GM12865 (cell line): Measurements from ENCODE around the gene AHCYL1.
"Not testable (repeated sequence)": the region's sequence is repeated elsewhere in the genome, so short reads cannot be mapped to it uniquely, and the experiment has no call there.

Experiments
- DNase-seq: peaks from one replicate; pipeline ENCODE4 v3.0.0; 2010; ENCODE audit warnings: low read depth
- H3K4me3 ChIP-seq: 2 replicates; pipeline ENCODE4 v1.5.1; 2011; ENCODE audit warnings: mild to moderate bottlenecking, low read depth, low read length, control low read depth
- CTCF ChIP-seq: IDR thresholded peaks from 2 replicates; pipeline ENCODE4 v1.5.1; 2011; ENCODE audit warnings: low read length, control low read depth, low read depth, inconsistent platforms; ENCODE audit not compliant: insufficient read depth; ENCODE audit errors: missing control alignments

Gene AHCYL1

GRCh38 chr1:109947582-109948284 is 36.8 kb upstream of the AHCYL1 start:
- TF ChIP-seq CTCF, result no peak
- no peak overlapping the region for H3K4me3 ChIP-seq
- no peak for DNase-seq

GRCh38 chr1:109948285-109948630 is 36.3 kb upstream of the AHCYL1 start:
- TF ChIP-seq CTCF, result no peak
- H3K4me3 ChIP-seq, result no peak overlapping the region
- DNase-seq, result no peak

GRCh38 chr1:109950038-109950437 is 34.5 kb upstream of the AHCYL1 start:
- DNase-seq, result no peak
- H3K4me3 ChIP-seq, result no peak overlapping the region
- no peak for TF ChIP-seq CTCF

GRCh38 chr1:109950509-109950908 is 34.1 kb upstream of the AHCYL1 start:
- H3K4me3 ChIP-seq, result no peak overlapping the region
- no peak for DNase-seq
- no peak for TF ChIP-seq CTCF

- not testable (repeated sequence) for H3K4me3 ChIP-seq, DNase-seq
Observed at GRCh38 chr1:109951501-109951900, 33.1 kb upstream of the AHCYL1 start.

- no peak for TF ChIP-seq CTCF
- H3K4me3 ChIP-seq, result no peak overlapping the region
- no peak for DNase-seq
Observed at GRCh38 chr1:109954041-109954512, 30.5 kb upstream of the AHCYL1 start.

GRCh38 chr1:109959632-109959973 is 25.0 kb upstream of the AHCYL1 start:
- no peak overlapping the region for H3K4me3 ChIP-seq
- TF ChIP-seq CTCF, result no peak
- no peak for DNase-seq
